HT-29 (cell line): Measurements from ENCODE around the gene PTPN12. TPM values are rescaled to one million over a fixed set of nuclear protein-coding genes. Genes with fewer than 3 reads are reported as not detected.
"Not testable (repeated sequence)": the region's sequence is repeated elsewhere in the genome, so short reads cannot be mapped to it uniquely, and the experiment has no call there.

Experiments used
- DNase-seq: peaks from one replicate; pipeline ENCODE4 v3.0.0-alpha.2; 2015; ENCODE audit warnings: low spot score
- total RNA-seq: library from RNA; depleted of rRNA; stranded (reverse); fragments of >200 nt; shearing (Covaris generic); gene quantifications from 2 replicates; pipeline ENCODE4 v1.2.3, GENCODE V29; 2014

The PTPN12 gene
- total RNA-seq, 1 experiment from 2014 or later: 29.6 TPM

DNA sequence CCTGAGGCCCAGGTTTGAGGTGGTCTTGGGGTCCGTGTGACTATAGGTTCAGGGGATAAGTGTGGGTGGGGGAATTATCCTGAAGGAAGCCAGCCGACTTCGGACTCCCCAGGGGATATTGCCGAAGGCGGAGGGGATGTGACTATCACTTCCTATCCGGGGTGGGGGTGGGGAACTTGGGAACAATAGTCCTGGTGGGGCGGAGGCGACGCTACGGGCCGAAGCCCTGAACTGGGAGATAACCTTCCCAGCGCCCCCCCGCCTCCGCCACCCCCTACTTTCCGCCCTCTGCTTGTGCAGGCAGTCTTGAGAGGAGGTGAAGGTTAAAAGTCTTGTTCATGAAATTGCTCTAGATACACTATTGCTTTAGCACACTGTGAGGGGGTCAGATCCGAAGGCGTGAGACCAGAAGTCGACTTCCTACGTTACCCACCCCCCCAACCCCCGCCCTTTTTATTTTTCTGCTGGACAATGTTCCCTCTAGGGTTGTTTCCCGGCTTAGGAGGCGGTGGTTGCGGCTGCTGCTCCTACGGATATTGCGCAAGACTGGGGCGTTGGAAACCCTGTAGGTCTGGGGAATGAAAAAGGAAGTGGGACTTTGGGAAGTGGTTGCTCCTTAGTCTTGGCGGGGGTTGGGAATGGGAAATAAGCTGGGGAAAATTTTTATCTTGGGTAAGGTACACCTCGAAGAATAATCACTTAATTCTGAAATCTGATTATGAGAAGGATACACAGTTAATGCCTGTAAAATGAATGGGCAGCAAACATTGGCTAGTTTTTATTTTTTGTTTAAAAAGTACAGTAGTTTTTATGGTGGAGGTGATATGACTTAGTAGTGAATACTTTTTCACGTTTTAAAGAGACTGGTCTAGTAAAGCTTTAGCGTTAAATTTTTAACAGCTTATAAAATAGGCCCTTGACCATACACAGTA is 1.5 kb downstream of the PTPN12 start:
- DNase-seq: peak; percentile 97

DNA sequence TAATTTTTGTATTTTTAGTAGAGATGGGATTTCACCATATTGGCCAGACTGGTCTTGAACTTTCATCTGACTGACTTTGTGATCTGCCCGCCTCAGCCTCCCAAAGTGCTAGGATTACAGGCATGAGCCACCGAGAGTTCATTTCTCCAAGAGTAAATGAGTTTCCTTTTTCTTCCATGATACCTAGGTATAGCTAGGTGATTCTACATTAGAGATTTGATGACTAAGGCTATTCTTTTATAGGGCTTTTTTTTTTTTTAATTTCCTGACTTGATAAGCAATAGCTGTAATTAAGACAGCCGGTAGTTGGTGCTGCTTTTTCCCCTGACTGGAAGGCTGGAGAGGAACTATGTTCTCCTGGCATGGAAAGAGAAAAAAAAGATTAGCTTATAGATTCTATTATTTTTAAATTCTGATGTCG is 3.3 kb downstream of the PTPN12 start:
- peak; percentile 32 for DNase-seq

DNA sequence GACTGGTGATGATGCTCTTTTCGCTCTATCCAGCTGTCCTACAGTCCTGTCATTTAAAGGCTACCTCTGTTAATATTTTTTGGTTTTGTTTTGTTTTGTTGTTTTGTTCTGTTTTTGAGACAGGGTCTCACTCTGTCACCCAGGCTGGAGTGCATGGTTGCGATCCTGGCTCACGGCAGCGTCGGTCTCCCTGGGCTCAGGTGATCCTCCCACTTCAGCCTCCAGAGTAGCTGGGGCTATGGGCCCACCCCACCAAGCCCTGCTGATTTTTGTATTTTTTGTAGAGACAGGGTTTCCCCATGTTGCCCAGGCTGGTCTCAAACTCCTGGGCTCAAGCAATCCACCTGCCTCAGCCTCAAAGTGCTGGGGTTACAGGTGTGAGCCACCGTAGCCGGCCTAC is 3.9 kb downstream of the PTPN12 start:
- not testable (repeated sequence) for DNase-seq

DNA sequence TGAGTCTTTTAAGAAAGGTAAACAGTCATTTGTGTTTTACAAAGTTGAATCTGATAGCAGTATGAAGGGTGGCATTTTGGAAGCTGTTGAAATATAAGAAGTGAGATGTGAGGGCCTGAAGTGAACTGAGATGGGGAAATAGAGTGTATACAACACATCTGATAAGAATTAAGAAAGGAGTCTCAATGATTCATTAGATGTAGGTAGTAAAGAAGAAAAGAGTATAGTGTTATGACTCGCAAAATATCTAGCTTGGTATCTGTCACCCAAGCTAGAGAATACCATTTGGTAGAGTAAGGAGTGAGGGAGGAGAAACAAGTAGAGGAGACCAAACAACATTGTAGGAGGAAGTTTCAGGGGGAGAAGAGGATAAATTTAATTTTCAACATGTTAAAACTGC is 5.3 kb downstream of the PTPN12 start:
- DNase-seq: no peak

DNA sequence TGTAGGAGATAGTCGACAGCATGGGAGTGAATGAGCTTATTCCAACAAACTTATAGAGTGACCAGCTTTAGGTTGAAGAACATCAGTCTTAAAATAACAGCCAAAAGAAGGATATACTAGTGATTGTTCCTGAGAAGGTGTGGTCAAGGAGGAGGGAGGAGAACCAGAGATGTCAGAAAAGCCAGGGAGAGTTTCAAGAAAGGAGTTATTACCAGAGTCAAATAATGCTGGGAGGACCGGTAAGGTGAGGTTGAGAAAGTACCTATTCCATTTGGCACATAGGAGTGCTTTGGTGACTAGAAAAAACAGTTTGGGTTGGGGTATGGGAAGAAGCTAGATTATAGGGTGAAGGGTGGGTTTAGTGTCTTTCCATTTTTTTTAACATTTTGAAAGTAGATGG is 5.8 kb downstream of the PTPN12 start:
- DNase-seq: no peak

DNA sequence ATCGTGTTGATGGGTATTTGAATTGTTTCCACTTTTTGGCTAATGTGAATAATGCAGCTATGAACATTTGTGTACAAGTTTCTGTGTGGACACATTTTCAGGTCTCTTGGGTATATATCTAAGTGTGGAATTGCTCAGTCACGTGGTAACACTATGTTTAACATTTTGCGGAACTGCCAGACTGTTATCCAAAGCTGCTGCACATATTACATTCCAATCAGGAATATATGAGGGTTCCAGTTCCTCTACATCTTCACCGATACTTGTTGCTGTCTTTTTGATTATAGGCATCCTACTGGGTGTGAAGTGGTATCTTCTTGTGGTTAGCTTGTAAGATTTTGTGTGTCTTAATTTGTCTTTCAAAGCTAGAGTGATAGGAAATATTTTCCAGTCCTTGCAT is 6.8 kb downstream of the PTPN12 start:
- DNase-seq: no peak

DNA sequence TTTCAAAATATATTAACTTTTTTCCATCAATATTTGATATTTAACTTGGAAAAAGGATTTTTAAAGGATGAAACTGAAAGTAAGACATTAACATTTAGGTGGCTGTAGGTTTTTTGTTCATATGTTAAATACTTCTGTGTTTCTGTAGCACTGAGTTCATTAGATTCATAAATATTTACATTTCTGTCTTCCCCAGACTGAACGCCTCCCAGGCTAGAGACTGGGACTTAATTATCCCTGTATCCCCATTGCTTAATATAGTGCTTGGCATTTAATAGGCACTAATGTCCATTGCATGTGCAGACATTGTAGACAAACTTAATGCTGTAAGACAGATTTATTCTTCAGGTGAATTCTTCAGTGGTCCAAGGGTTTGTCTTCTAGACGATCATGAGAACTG is 7.4 kb downstream of the PTPN12 start:
- no peak for DNase-seq

DNA sequence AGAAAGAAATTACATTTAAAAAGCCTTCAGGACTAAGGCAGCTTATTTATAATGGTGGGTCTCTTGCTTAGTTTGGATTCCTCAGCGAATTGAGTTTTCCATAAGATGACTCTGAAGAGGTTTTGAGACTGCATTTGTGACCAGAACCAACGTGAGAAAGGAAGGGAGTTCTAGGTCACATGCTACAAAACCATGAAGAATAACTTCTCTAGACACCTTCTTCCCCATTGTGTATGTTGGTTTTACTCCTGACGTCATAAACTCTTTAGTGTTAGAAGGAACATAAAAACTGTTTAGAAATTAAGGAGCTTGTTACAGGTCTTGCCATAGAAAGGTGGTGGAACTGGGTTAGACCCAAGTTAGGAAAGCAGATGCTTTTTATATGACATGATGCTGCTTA is 11.1 kb downstream of the PTPN12 start:
- no peak for DNase-seq

DNA sequence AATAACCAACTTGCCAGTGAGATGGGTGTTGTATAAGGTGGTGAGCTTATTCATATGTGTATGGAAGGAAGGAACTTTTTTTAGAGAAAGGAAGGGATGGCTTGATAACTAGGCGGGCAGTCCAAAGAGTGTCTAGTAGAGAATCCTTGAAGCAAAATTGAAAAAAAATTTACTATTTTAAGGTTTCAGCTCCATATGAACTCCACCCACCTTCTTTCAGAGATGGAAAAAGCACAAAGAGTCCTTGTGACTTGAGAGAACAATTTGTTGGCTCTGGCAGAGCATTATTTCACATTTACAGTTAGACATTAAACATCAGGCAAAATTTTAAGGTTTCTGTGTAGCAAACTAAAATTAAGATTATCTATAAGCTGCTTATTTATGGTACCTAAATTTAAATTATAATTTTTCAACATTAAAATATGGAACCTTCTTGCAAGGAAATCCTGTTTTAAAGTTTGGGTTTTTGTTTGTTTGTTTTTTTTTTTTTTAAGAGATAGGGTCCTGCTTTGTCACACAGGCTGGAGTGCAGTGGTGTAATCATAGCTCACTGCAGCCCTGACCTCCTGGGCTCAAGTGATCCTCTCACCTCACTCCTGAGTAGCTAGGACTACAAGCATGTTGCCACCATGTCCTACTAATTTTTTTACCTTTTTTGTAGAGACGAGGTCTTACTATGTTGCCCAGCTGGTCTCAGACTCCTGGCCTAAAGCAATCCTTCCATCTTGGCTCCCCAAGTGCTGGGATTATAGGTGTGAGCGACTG is 12.2 kb downstream of the PTPN12 start:
- no peak for DNase-seq

DNA sequence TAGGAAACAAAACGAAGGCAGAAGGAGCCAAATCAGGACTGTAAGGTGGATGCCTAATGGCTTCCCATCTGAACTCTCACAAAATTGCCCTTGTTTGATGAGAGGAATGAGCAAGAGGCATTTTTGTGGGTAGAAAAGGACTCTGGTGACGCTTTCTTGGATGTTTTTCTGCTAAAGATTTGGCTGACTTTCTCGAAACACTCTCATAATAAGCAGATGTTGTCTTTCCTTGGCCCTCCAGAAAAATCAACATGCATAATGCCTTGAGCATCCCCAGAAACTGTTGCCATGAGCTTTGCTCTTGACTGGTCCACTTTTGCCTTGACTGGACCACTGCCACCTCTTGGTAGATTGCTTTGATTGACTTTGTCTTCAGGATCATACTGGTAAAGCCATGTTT is 13.5 kb downstream of the PTPN12 start:
- DNase-seq: no peak

DNA sequence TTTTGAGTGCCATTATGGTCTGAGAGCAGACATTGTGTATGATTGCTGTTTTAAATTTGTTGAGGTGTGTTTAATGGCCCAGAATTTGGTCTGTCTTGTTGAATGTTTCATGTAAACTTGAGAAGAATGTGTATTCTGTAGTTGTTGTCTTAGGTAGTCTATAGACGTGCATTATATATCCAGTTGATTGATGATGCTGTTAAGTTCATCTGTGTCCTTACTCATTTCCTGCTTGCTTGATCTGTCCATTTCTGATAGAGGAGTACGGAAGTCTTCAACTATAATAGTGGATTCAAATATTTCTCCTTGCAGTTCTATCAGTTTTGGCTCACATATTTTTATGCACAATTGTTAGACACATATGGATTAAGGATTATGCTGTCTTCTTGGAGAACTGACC is 16.0 kb downstream of the PTPN12 start:
- DNase-seq: no peak

DNA sequence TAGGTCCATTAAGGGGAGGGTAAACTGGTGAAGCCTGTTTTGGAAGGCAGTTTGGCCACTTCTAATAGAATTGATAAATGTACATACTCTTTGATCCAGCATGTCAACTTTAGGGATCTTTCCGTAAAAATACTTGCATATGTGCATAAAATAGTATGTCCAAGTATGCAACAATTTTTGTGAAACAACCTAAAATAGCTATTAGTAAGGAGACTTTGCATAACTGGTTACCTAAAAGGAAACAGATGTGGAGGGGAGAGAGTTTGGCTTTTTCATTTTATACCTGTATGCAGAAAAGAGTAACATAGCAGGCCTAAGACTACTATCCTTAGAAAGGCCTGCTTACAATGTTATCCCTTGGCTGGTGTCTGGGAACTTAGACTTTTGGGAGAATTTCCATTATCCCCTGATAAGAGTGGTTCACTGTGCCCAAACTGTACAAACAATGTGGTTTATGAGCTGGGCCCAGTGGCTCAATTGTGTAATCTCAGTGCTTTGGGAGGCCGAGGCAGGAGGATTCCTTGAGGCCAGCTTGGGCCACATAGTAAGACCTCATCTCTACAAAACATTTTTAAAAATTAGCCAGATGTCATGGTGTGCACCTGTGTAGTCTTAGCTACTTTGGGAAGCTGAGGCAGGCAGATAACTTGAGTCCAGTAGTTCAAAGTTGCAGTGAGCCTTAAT is 21.3 kb downstream of the PTPN12 start:
- no peak for DNase-seq

DNA sequence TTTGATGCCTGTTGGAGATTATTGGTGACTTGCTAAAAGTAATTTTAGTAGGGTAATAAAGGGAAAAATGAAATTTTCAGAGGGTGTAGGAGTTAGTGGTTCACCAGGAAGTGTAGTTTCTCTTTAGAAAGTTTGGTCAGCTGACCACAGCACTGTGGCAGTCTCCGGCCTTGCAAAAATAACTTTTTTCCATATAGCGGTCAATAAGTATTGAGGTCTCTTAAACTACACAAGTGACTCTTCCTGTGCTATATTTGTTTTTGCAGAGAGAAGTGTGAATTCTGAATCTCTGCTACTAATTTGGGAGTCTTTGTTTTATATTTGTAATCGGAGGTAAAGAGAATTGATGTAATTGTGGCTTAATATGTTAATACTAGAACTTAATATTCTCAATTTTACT is 24.3 kb downstream of the PTPN12 start:
- no peak for DNase-seq

DNA sequence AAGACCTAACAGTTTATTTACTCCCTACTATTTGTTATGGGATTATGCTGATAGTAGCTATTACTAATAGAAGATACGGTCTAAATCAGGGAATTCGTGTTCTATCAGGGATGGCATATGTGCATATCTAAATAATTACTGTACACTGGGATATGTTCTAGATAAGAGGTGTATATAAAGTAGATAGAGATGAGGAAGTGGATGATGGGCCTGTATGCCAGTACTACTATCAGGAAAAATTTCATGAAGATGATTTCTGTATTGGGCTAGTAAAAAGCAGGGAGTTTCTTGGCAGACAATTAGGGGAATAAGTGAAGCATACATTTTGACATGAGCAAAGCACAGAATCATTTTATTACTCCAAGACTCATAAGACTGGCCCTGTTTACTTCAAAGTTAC is 26.2 kb downstream of the PTPN12 start:
- DNase-seq: no peak

DNA sequence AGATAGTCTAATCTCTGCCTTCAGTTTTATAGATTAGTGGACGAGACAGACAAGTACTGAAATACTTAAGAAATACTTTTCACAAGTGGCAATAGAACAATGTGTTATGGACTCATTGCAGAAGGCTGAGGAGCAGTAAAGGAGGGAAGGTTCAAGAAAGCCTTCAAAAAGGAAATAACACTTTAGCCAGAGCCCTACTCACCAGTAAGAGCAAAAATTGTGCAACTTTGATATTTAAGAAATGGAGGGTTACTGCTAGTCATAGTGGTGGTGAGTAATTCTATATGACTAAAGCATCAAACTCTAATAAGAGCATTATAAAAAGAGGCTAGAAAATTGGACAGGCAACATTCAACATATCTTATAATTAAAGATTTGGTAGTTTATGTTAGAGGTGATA is 28.8 kb downstream of the PTPN12 start:
- DNase-seq: no peak

DNA sequence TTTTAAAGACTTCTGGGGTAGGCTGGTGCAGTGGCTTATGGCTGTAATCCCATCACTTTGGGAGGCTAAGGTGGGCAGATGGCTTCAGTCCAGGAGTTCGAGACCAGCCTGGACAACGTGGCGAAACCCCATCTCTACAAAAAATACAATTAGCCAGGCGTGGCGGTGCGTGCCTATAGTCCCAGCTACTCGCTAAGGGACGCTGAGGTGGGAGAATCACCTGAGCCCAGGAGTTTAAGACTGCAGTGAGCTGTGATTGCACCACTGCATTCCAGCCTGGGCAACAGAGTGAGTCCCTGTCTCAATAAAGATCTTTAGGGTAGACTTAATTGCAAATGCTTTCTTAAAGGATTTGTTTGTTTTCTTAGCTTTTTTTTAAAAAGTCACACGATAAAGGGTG is 29.3 kb downstream of the PTPN12 start:
- DNase-seq: no peak

DNA sequence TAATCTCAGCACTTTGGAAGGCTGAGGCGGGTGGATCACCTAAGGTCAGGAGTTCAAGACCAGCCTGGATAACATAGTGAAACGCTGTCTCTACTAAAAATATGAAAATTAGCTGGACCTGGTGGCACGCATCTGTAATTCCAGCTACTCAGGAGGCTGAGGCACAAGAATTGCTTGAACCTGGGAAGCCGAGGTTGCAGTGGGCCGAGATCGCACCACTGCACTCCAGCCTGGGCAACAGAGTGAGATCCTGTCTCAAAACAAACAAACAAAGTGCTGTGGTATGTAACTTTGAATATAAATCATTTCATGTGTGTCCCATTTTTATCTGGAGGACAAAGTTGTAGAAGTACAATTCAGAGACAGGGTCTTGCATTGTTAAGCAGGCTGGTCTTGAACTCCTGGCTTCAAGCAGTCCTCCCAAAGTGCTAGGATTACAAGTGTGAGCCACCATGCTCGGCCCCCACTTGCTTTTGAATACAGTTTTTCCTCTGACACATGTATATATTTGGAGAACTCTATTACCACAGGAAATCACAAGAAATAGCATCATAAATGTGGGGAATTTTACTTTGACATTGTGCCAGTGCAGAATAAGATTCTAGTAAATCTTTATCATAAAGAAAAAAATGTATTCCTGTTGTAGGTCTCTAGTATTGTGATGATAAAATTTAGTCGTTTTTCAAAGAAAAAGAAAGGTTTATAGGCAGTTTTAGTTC is 32.6 kb downstream of the PTPN12 start:
- no peak for DNase-seq

DNA sequence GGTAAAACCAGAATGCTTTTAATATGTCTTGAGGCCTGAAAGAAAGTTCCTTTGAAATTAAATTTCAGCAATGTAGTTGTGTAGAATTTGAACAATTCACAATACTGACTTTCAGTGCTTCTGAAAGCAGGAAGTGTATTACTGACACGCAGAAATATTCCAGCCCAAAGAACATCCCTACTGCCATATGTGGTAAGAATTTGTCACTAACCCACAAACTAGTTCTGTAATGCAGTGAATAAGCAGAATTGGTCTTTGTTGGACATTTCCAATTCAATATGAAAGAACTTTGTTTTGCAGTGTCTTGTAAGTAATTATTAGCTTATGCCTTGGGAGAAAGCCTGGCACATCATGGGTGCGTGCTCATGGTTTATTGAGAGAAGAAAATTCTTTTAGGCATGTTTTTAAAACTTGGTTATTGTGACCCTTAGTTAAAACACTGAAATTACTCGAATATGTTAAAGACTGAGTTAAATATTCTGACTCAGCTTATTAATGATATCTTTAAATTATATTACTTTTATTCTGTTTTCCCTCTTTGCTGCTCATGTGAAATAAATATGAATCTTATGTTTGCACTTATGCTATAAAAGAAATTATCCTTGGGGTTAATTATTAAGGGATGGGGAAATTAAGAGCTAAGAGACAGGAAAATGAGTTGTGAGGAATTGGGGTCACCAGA is 33.4 kb downstream of the PTPN12 start:
- no peak for DNase-seq

DNA sequence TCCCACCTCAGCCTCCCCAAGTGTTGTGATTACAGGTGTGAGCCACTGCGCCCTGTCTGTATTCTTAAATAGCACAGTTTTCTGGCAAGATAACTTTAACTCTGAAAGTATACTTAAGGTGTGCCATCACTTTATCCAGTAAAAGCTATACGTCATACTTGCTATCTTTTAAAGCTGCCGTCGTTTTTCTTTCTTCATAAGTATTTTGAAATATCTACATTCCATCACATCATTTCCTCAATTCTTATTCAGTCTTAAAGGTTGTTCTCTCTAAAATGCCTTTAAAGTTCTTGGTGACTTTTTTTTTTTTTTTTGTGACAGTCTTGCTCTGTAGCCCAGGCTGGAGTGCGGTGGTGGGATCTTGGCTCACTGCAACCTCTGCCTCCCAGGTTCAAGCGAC is 34.7 kb downstream of the PTPN12 start:
- DNase-seq: no peak

DNA sequence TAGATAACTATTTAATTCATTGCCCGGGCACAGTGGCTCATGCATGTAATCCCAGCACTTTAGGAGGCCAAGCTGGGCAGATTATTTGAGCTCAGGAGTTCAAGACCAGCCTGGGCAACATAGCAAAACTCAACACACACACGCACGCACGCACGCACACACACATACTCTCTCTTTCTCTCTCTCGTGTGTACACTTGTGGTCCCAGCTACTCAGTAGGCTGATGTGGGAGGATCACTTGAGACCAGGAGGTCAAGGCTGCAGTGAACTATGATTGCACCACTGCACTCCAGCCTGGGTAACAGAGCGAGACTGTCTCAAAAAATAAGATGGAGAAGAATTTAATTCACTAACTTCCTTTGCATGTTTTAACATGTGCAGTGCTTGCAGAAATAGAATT is 38.1 kb downstream of the PTPN12 start:
- DNase-seq: no peak

DNA sequence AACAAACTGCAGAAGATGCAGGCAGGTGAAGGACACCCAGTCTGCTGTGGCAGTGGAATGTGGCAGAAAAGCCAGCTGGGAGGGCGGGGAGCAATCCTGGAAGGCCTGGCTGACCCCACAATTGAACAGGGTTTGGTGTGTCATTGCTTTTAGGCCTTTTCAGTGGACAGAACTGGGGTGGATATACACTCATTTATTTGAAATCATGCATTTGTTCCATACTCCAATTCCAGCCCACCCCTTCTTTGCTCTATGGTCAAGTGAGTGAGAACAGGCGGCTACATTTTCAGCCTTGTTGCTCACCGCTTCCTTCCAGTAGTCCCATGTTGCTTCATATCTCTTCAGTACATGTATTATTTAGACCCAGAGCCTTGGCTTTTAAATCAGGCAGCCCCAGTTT is 39.8 kb downstream of the PTPN12 start:
- DNase-seq: no peak
